ENCODE results near the gene TRIO.
A peak's percentile ranks its signal among the peaks of the same experiment; 100 is the strongest.

TRIO gene

GRCh38 chr5:14156650-14157492 lies 13.7 kb downstream of the TRIO start (continued):
- TF ChIP-seq RBAK (tag by site-specific recombination; IDR thresholded peaks at IDR 0.05) (peak; percentile 25; the same call in 1 of the 2 replicates), SP3 (tag by site-specific recombination; IDR thresholded peaks at IDR 0.05) (peak; percentile 69), HOXD13 (CRISPR knock-in tag; IDR thresholded peaks at IDR 0.05; ENCODE audit: borderline replicate concordance) (no peak), ZNF776 (tag by site-specific recombination; IDR thresholded peaks at IDR 0.05; ENCODE audit: borderline replicate concordance) (no peak), BCL11B (tag by site-specific recombination; IDR thresholded peaks at IDR 0.05; ENCODE audit: low read depth) (peak; percentile 99), PRDM6 (tag by site-specific recombination; IDR thresholded peaks at IDR 0.05) (peak; percentile 100), BCL6B (tag by site-specific recombination; IDR thresholded peaks at IDR 0.05) (peak; percentile 33; the same call in 1 of the 2 replicates), ZBTB21 (tag by site-specific recombination; IDR thresholded peaks at IDR 0.05) (peak; percentile 76; the same call in 1 of the 2 replicates), ZNF398 (tag by site-specific recombination; IDR thresholded peaks at IDR 0.05) (peak; percentile 95), ZNF571 (tag by site-specific recombination; IDR thresholded peaks at IDR 0.05) (no peak), ZNF423 (tag by site-specific recombination; IDR thresholded peaks at IDR 0.05) (peak; percentile 69; the same call in 1 of the 2 replicates), ZNF596 (tag by site-specific recombination; IDR thresholded peaks at IDR 0.05) (peak; percentile 78), ZNF785 (tag by site-specific recombination; IDR thresholded peaks at IDR 0.05) (no peak), ZBTB17 (tag by site-specific recombination; IDR thresholded peaks at IDR 0.05) (peak; percentile 94), IKZF3 (tag by site-specific recombination; IDR thresholded peaks at IDR 0.05) (peak; percentile 90), ZNF37A (tag by site-specific recombination; IDR thresholded peaks at IDR 0.05) (no peak), ZNF140 (tag by site-specific recombination; IDR thresholded peaks at IDR 0.05) (no peak), ZNF629 (tag by site-specific recombination; IDR thresholded peaks at IDR 0.05) (peak; percentile 98), YY1 (tag by site-specific recombination; IDR thresholded peaks at IDR 0.05) (no peak), ZNF175 (tag by site-specific recombination; IDR thresholded peaks at IDR 0.05) (no peak), ZNF600 (tag by site-specific recombination; IDR thresholded peaks at IDR 0.05) (peak; percentile 96), ZNF169 (tag by site-specific recombination; IDR thresholded peaks at IDR 0.05) (no peak; the same call in none of the 2 replicates), OSR2 (tag by site-specific recombination; IDR thresholded peaks at IDR 0.05) (peak; percentile 100), ZNF19 (tag by site-specific recombination; IDR thresholded peaks at IDR 0.05; ENCODE audit: low read depth) (no peak), ZNF133 (tag by site-specific recombination; IDR thresholded peaks at IDR 0.05) (no peak)
- TF ChIP-seq, protein P1, sequence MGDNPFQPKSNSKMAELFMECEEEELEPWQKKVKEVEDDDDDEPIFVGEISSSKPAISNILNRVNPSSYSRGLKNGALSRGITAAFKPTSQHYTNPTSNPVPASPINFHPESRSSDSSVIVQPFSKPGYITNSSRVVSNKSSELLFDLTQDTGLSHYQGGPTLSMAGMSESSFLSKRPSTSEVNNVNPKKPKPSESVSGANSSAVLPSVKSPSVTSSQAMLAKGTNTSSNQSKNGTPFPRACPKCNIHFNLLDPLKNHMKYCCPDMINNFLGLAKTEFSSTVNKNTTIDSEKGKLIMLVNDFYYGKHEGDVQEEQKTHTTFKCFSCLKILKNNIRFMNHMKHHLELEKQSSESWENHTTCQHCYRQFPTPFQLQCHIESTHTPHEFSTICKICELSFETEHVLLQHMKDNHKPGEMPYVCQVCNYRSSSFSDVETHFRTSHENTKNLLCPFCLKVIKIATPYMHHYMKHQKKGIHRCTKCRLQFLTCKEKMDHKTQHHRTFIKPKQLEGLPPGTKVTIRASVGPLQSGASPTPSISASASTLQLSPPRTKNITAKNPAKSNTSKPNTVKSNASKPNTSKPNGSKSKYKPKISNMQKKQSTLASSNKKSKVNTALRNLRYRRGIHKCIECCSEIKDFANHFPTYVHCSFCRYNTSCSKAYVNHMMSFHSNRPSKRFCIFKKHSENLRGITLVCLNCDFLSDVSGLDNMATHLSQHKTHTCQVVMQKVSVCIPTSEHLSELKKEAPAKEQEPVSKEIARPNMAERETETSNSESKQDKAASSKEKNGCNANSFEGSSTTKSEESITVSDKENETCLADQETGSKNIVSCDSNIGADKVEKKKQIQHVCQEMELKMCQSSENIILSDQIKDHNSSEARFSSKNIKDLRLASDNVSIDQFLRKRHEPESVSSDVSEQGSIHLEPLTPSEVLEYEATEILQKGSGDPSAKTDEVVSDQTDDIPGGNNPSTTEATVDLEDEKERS (tag by site-specific recombination; IDR thresholded peaks at IDR 0.05) = no peak
- TF ChIP-seq, protein P2, sequence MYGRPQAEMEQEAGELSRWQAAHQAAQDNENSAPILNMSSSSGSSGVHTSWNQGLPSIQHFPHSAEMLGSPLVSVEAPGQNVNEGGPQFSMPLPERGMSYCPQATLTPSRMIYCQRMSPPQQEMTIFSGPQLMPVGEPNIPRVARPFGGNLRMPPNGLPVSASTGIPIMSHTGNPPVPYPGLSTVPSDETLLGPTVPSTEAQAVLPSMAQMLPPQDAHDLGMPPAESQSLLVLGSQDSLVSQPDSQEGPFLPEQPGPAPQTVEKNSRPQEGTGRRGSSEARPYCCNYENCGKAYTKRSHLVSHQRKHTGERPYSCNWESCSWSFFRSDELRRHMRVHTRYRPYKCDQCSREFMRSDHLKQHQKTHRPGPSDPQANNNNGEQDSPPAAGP (tag by site-specific recombination; IDR thresholded peaks at IDR 0.05) = peak; percentile 94
